Activated naive CD4-positive, alpha-beta T cell treated with anti-CD3 and anti-CD28 coated beads for 36 hours (primary cell): ENCODE measurements around the gene EXOC6. TPM values are rescaled to one million over a fixed set of nuclear protein-coding genes. Genes with fewer than 3 reads are reported as not detected.

Experiments used
- CTCF ChIA-PET: fragments of 350-600 bp; sonication (Branson Sonifier 250); formaldehyde crosslinking; loops from one replicate; lab custom pipeline; 2021; ENCODE audit warnings: antibody characterized with exemption; lab: Charles Lee
- DNase-seq: peaks from one replicate; pipeline ENCODE4 v3.0.0-alpha.2; 2020
- H3K27ac Mint-ChIP-seq: one replicate; pipeline ENCODE4 v1.8.0; 2021; ENCODE audit warnings: mild to moderate bottlenecking, mixed read lengths
- H3K27me3 Mint-ChIP-seq: one replicate; pipeline ENCODE4 v1.8.0; 2021; ENCODE audit warnings: low read depth, mixed read lengths
- H3K36me3 Mint-ChIP-seq: one replicate; pipeline ENCODE4 v1.8.0; 2021; ENCODE audit warnings: low read depth, mixed read lengths
- H3K4me1 Mint-ChIP-seq: one replicate; pipeline ENCODE4 v1.8.0; 2021; ENCODE audit warnings: low read depth, mixed read lengths
- H3K4me3 Mint-ChIP-seq: one replicate; pipeline ENCODE4 v1.8.0; 2021; ENCODE audit warnings: mild to moderate bottlenecking, moderate library complexity, mixed read lengths
- H3K9me3 Mint-ChIP-seq: one replicate; pipeline ENCODE4 v1.8.0; 2021; ENCODE audit warnings: mixed read lengths
- intact Hi-C: fragments of 100-400 bp; cut with micrococcal nuclease; formaldehyde crosslinking; loops from one replicate; pipeline ENCODE4 v1.15.1; 2023
- total RNA-seq, 2 experiments: library from RNA; stranded (reverse); gene quantifications; one replicate each; pipeline ENCODE4 v1.2.3, GENCODE V29; 2021

EXOC6 gene
- total RNA-seq, 2 experiments from 2014 or later, result 7.6 to 9.3 TPM

- Mint-ChIP-seq H3K4me1 (peaks cover 13% of the 10 kb centered on the region), H3K4me3 (no peak overlapping the region), H3K27me3 (no peaks in the 10 kb centered on the region), H3K27ac (no peak overlapping the region), H3K9me3 (no peaks in the 10 kb centered on the region), H3K36me3 (no peaks in the 10 kb centered on the region)
- DNase-seq, result no peak
- intact Hi-C loops, result no loop called here
- CTCF ChIA-PET, result interaction anchor here (0.6 to 2.5 kb wide), 3 partner anchors 12 to 59 kb away, joined by 3 to 9 read pairs (median 4); no protein-coding TSS in a partner anchor
Observed at GRCh38 chr10:92822964-92823363, 25.4 kb upstream of the EXOC6 start.

- CTCF ChIA-PET, result no interaction called here
- H3K4me1 Mint-ChIP-seq, result peaks cover 21% of the 10 kb centered on the region
- no peak overlapping the region for H3K27ac Mint-ChIP-seq
- H3K27me3 Mint-ChIP-seq, result no peaks in the 10 kb centered on the region
- H3K9me3 Mint-ChIP-seq, result no peaks in the 10 kb centered on the region
- DNase-seq, result no peak
- intact Hi-C loops, result no loop called here
- no peak overlapping the region for H3K4me3 Mint-ChIP-seq
- no peaks in the 10 kb centered on the region for H3K36me3 Mint-ChIP-seq
Observed at GRCh38 chr10:92826061-92826460, 22.3 kb upstream of the EXOC6 start.

- H3K9me3 Mint-ChIP-seq, result no peaks in the 10 kb centered on the region
- H3K27ac Mint-ChIP-seq, result no peak overlapping the region
- H3K4me1 Mint-ChIP-seq, result peaks cover 22% of the 10 kb centered on the region
- no peak for DNase-seq
- no peak overlapping the region for H3K4me3 Mint-ChIP-seq
- CTCF ChIA-PET, result interaction anchor here (1.2 to 1.5 kb wide), 2 partner anchors 12 to 16 kb away, joined by 3 to 5 read pairs; no protein-coding TSS in a partner anchor
- intact Hi-C loops, result no loop called here
- H3K27me3 Mint-ChIP-seq, result no peaks in the 10 kb centered on the region
- H3K36me3 Mint-ChIP-seq, result no peaks in the 10 kb centered on the region
Observed at GRCh38 chr10:92826504-92826903, 21.8 kb upstream of the EXOC6 start.

GRCh38 chr10:92829042-92829785 is 19.1 kb upstream of the EXOC6 start:
- Mint-ChIP-seq H3K27ac (no peak overlapping the region), H3K4me1 (peaks cover 15% of the 10 kb centered on the region), H3K27me3 (no peaks in the 10 kb centered on the region), H3K36me3 (no peaks in the 10 kb centered on the region), H3K9me3 (no peaks in the 10 kb centered on the region), H3K4me3 (no peak overlapping the region)
- CTCF ChIA-PET, result no interaction called here
- DNase-seq, result no peak
- intact Hi-C loops, result no loop called here

- Mint-ChIP-seq H3K9me3 (no peaks in the 10 kb centered on the region), H3K27ac (no peak overlapping the region), H3K36me3 (no peaks in the 10 kb centered on the region), H3K4me1 (peaks cover 15% of the 10 kb centered on the region), H3K27me3 (no peaks in the 10 kb centered on the region), H3K4me3 (no peak overlapping the region)
- intact Hi-C loops, result loop anchor here (5.0 kb wide), 1 partner anchor 238 kb away; the partner anchor contains the start of gene KIF11
- CTCF ChIA-PET, result no interaction called here
- no peak for DNase-seq
Observed at GRCh38 chr10:92829786-92830377, 18.4 kb upstream of the EXOC6 start.

- Mint-ChIP-seq H3K27me3 (no peaks in the 10 kb centered on the region), H3K9me3 (no peaks in the 10 kb centered on the region), H3K36me3 (no peaks in the 10 kb centered on the region), H3K4me1 (peaks cover 15% of the 10 kb centered on the region), H3K4me3 (peak overlapping the region; percentile 73), H3K27ac (peak overlapping the region; percentile 86)
- DNase-seq, result peak; percentile 54
- CTCF ChIA-PET, result interaction anchor here (1.2 kb wide), 1 partner anchor 12 kb away, joined by 5 read pairs; no protein-coding TSS in a partner anchor
- intact Hi-C loops, result loop anchor here (5.0 kb wide), 1 partner anchor 238 kb away; the partner anchor contains the start of gene KIF11
Observed at GRCh38 chr10:92830478-92831389, 17.6 kb upstream of the EXOC6 start.

- H3K4me1 Mint-ChIP-seq, result peaks cover 12% of the 10 kb centered on the region
- H3K27ac Mint-ChIP-seq, result no peak overlapping the region
- no peaks in the 10 kb centered on the region for H3K36me3 Mint-ChIP-seq
- no peaks in the 10 kb centered on the region for H3K27me3 Mint-ChIP-seq
- no peak for DNase-seq
- H3K9me3 Mint-ChIP-seq, result no peaks in the 10 kb centered on the region
- intact Hi-C loops, result loop anchor here (5.0 kb wide), 1 partner anchor 240 kb away; the partner anchor contains the start of gene KIF11
- no peak overlapping the region for H3K4me3 Mint-ChIP-seq
- CTCF ChIA-PET, result interaction anchor here (3.8 kb wide), 1 partner anchor 12 kb away, joined by 28 read pairs; no protein-coding TSS in a partner anchor
Observed at GRCh38 chr10:92832121-92832520, 16.2 kb upstream of the EXOC6 start.

- no peaks in the 10 kb centered on the region for H3K27me3 Mint-ChIP-seq
- no peak overlapping the region for H3K4me3 Mint-ChIP-seq
- intact Hi-C loops, result loop anchor here (5.0 kb wide), 1 partner anchor 241 kb away; the partner anchor contains the start of gene KIF11
- no peak overlapping the region for H3K27ac Mint-ChIP-seq
- CTCF ChIA-PET, result interaction anchor here (1.1 to 3.8 kb wide), 3 partner anchors 11 to 46 kb away, joined by 3 to 28 read pairs (median 4); no protein-coding TSS in a partner anchor
- H3K4me1 Mint-ChIP-seq, result peaks cover 12% of the 10 kb centered on the region
- no peaks in the 10 kb centered on the region for H3K36me3 Mint-ChIP-seq
- H3K9me3 Mint-ChIP-seq, result no peaks in the 10 kb centered on the region
- no peak for DNase-seq
Observed at GRCh38 chr10:92832998-92833650, 15.2 kb upstream of the EXOC6 start.

GRCh38 chr10:92834331-92834730 is 14.0 kb upstream of the EXOC6 start:
- Mint-ChIP-seq H3K4me1 (peaks cover 12% of the 10 kb centered on the region), H3K4me3 (no peak overlapping the region), H3K27me3 (no peaks in the 10 kb centered on the region), H3K27ac (no peak overlapping the region), H3K36me3 (no peaks in the 10 kb centered on the region), H3K9me3 (no peaks in the 10 kb centered on the region)
- no peak for DNase-seq
- intact Hi-C loops, result loop anchor here (5.0 kb wide), 1 partner anchor 242 kb away; the partner anchor contains the start of gene KIF11
- CTCF ChIA-PET, result interaction anchor here (1.1 to 3.8 kb wide), 2 partner anchors 9 to 32 kb away, joined by 3 to 28 read pairs; no protein-coding TSS in a partner anchor

- no peak for DNase-seq
- no peak overlapping the region for H3K27ac Mint-ChIP-seq
- no peaks in the 10 kb centered on the region for H3K36me3 Mint-ChIP-seq
- CTCF ChIA-PET, result interaction anchor here (0.6 to 3.8 kb wide), 4 partner anchors 9 to 42 kb away, joined by 3 to 28 read pairs (median 4); no protein-coding TSS in a partner anchor
- peaks cover 12% of the 10 kb centered on the region for H3K4me1 Mint-ChIP-seq
- no peaks in the 10 kb centered on the region for H3K27me3 Mint-ChIP-seq
- H3K9me3 Mint-ChIP-seq, result no peaks in the 10 kb centered on the region
- H3K4me3 Mint-ChIP-seq, result no peak overlapping the region
- intact Hi-C loops, result loop anchor here (5.0 kb wide), 1 partner anchor 243 kb away; the partner anchor contains the start of gene KIF11
Observed at GRCh38 chr10:92834986-92835385, 13.3 kb upstream of the EXOC6 start.

GRCh38 chr10:92837456-92837855 is 10.9 kb upstream of the EXOC6 start:
- H3K4me3 Mint-ChIP-seq, result no peak overlapping the region
- DNase-seq, result no peak
- H3K27ac Mint-ChIP-seq, result no peak overlapping the region
- H3K27me3 Mint-ChIP-seq, result no peaks in the 10 kb centered on the region
- H3K4me1 Mint-ChIP-seq, result no peaks in the 10 kb centered on the region
- intact Hi-C loops, result no loop called here
- H3K36me3 Mint-ChIP-seq, result no peaks in the 10 kb centered on the region
- H3K9me3 Mint-ChIP-seq, result no peaks in the 10 kb centered on the region
- CTCF ChIA-PET, result interaction anchor here (1.2 to 2.8 kb wide), 5 partner anchors 10 to 48 kb away, joined by 3 to 24 read pairs (median 5); partner anchors contain the start of gene EXOC6
